ENCODE data around the gene SLC2A9.

DNA sequence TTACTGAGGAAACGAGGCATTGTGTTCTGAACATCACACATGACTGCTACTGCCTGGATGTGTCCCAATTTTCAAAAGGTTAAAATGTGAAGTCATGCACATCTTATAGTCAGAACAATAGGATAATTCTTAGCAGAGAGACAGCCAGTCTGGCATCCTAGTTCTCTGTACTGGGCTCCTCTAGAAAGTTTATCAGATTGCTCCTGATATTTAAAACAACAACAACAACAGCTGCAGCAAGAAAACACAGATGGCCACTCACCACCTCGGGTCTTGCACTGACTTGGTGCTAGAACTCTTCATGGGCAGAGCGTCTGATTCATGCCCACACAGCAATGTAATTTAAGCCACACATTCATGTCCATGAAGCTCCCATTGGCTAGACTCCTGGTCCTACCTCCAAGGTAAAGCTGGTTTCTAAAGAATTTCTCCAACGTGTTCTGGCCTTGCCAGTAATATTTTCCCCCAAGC, 33.3 kb upstream of the SLC2A9 start:
- TF ChIP-seq POLR2A (IDR thresholded peaks at IDR 0.05; ENCODE audit: low read depth) (no peak), POLR2AphosphoS5 (IDR thresholded peaks at IDR 0.05) (no peak), CTCF (IDR thresholded peaks at IDR 0.05) (no peak)
